HepG2 (cell line): ENCODE results near the gene SPRTN. TPM values are rescaled to one million over a fixed set of nuclear protein-coding genes. Genes with fewer than 3 reads are reported as not detected.
A peak's percentile ranks its signal among the peaks of the same experiment; 100 is the strongest.

Experiments used
- ATAC-seq: fragments of 200-7000 bp; cut with Tn5 transposase; 3 replicates; pipeline ENCODE4 v1.9.1; 2020; ENCODE audit warnings: mild to moderate bottlenecking, moderate library complexity
- BruUV-seq: library from RNA; stranded (reverse); fragments of 400-500 nt; replicated peaks from 2 replicates; lab custom pipeline; 2021; lab: Mats Ljungman, UMichigan
- CTCF ChIA-PET: fragments of 300-600 bp; formaldehyde crosslinking; extraction: SDS; loops from one replicate; lab custom pipeline; 2021; ENCODE audit warnings: low total read pairs, inconsistent platforms, low intra/inter-chr PET ratio; lab: Yijun Ruan, JAX
- POLR2A ChIA-PET: fragments of 350-600 bp; sonication (Branson Sonifier 250); formaldehyde crosslinking; loops from one replicate; lab custom pipeline; 2020; ENCODE audit warnings: antibody characterized with exemption, inconsistent platforms; lab: Yijun Ruan, JAX
- DNase-seq: peaks from one replicate; pipeline ENCODE4 v3.0.0-alpha.2; 2015; ENCODE audit warnings: low spot score
- FAIRE-seq: peaks from 3 replicates; lab custom pipeline; 2011; peaks lifted over from hg19 to GRCh38; lab: Jason Lieb, UNC
- H2AFZ ChIP-seq: one replicate; pipeline ENCODE4 v1.6.1; 2011; ENCODE audit warnings: low read length, inconsistent platforms
- H3K27ac ChIP-seq: fragments of 300-600 bp; 3 replicates; pipeline ENCODE4 v1.8.0; 2011; ENCODE audit warnings: mixed run types, mild to moderate bottlenecking, mixed read lengths, low read length, inconsistent platforms; ENCODE audit not compliant: insufficient read depth; ENCODE audit errors: extremely low read length
- H3K27me3 ChIP-seq, 2 experiments: fragments of 200-600 bp in 1 of 2; 2 replicates in 1 of 2; 3 replicates in 1 of 2; pipeline versions ENCODE4 v1.6.0 to v1.8.0; 2011; ENCODE audit warnings: low read length in 2 of 2, mild to moderate bottlenecking in 2 of 2, moderate library complexity in 2 of 2, inconsistent platforms in 1 of 2; ENCODE audit not compliant: insufficient read depth in 2 of 2, control insufficient read depth in 1 of 2
- H3K36me3 ChIP-seq, 2 experiments: fragments of 200-600 bp in 1 of 2; replicated peaks in 1 of 2; 2 replicates in 1 of 2; 3 replicates in 1 of 2; pipeline versions ENCODE4 v1.5.1 to v1.8.0; 2011; ENCODE audit warnings: low read length in 2 of 2, inconsistent platforms in 1 of 2; ENCODE audit not compliant: insufficient read depth in 2 of 2, control insufficient read depth in 1 of 2
- H3K4me1 ChIP-seq: 2 replicates; pipeline ENCODE4 v1.5.1; 2012; ENCODE audit warnings: low read length, inconsistent platforms; ENCODE audit not compliant: insufficient read depth
- H3K4me2 ChIP-seq: 2 replicates; pipeline ENCODE4 v1.6.0; 2011; ENCODE audit warnings: low read depth, low read length, inconsistent platforms
- H3K4me3 ChIP-seq, 3 experiments: fragments of 200-600 bp in 1 of 3; sonication (generic), shearing (Covaris generic) in 1 of 3; replicated peaks in 1 of 3; 2 replicates each; pipeline ENCODE4 v1.5.1; 2011 to 2016; ENCODE audit warnings: low read length in 3 of 3, inconsistent platforms in 2 of 3, low read depth in 2 of 3, mild to moderate bottlenecking in 2 of 3, control low read depth in 1 of 3, mixed read lengths in 1 of 3; ENCODE audit not compliant: insufficient read depth in 1 of 3
- H3K79me2 ChIP-seq: one replicate; pipeline ENCODE4 v1.6.1; 2011; ENCODE audit warnings: low read length, inconsistent platforms; ENCODE audit not compliant: insufficient read depth
- H3K9ac ChIP-seq: 2 replicates; pipeline ENCODE4 v1.6.0; 2011; ENCODE audit warnings: mild to moderate bottlenecking, low read depth, low read length, inconsistent platforms; ENCODE audit not compliant: insufficient read depth
- H3K9me3 ChIP-seq: 2 replicates; pipeline ENCODE4 v1.5.1; 2012; ENCODE audit warnings: mild to moderate bottlenecking, low read length
- H4K20me1 ChIP-seq: 2 replicates; pipeline ENCODE4 v1.6.0; 2011; ENCODE audit warnings: inconsistent platforms, mild to moderate bottlenecking, low read length, moderate library complexity; ENCODE audit not compliant: insufficient read depth
- AKAP8 ChIP-seq: sonication (generic); formaldehyde crosslinking; IDR thresholded peaks from 2 replicates; pipeline ENCODE4 v1.5.1; 2020; ENCODE audit warnings: mild to moderate bottlenecking, missing genetic modification reagents
- CAMTA2 ChIP-seq: sonication (generic); formaldehyde crosslinking; IDR thresholded peaks from 2 replicates; pipeline ENCODE4 v1.4.0; 2020; ENCODE audit warnings: mild to moderate bottlenecking, missing genetic modification reagents, borderline replicate concordance
- CEBPB ChIP-seq: IDR thresholded peaks from 2 replicates; pipeline ENCODE4 v1.6.1; 2011; ENCODE audit warnings: low read depth, low read length, improper control_type of control experiment, borderline replicate concordance
- GATA4 ChIP-seq: sonication (generic); IDR thresholded peaks from 2 replicates; pipeline ENCODE4 v1.6.1; 2016; ENCODE audit warnings: antibody characterized with exemption, low read depth, borderline replicate concordance
- HIC2 ChIP-seq: sonication (generic); formaldehyde crosslinking; IDR thresholded peaks from 2 replicates; pipeline ENCODE4 v1.9.0; 2022; ENCODE audit warnings: low read depth, missing genetic modification reagents
- KDM5A ChIP-seq: fragments of 200-600 bp; sonication (generic); IDR thresholded peaks from 2 replicates; pipeline ENCODE4 v1.7.0; 2018; ENCODE audit warnings: antibody characterized with exemption, mild to moderate bottlenecking, low read length, borderline replicate concordance
- MAFG ChIP-seq: sonication (generic); formaldehyde crosslinking; IDR thresholded peaks from 2 replicates; pipeline ENCODE4 v1.5.1; 2020; ENCODE audit warnings: mild to moderate bottlenecking, missing genetic modification reagents
- POLR2AphosphoS5 ChIP-seq: IDR thresholded peaks from 2 replicates; pipeline ENCODE4 v1.6.1; 2012; ENCODE audit warnings: low read depth, low read length
- POLR2G ChIP-seq: fragments of 200-400 bp; formaldehyde crosslinking; IDR thresholded peaks from 2 replicates; pipeline ENCODE4 v1.6.1; 2018; ENCODE audit warnings: mild to moderate bottlenecking, low read depth, low read length, moderate library complexity
- PREB ChIP-seq: sonication (generic); formaldehyde crosslinking; IDR thresholded peaks from 2 replicates; pipeline ENCODE4 v1.4.0; 2020; ENCODE audit warnings: missing genetic modification reagents
- RBM22 ChIP-seq: fragments of 200-400 bp; formaldehyde crosslinking; optimal IDR thresholded peaks from 2 replicates; pipeline ENCODE3; 2017; ENCODE audit warnings: mild to moderate bottlenecking, low read length, moderate library complexity
- SNAI1 ChIP-seq: sonication (generic); formaldehyde crosslinking; IDR thresholded peaks from 2 replicates; pipeline ENCODE4 v1.5.0; 2020; ENCODE audit warnings: mild to moderate bottlenecking, missing genetic modification reagents, borderline replicate concordance
- ZKSCAN8 ChIP-seq: IDR thresholded peaks from 2 replicates; pipeline ENCODE4 v1.6.1; 2016; ENCODE audit warnings: borderline replicate concordance, missing genetic modification reagents, missing compliant biosample characterization
- ZNF230 ChIP-seq: sonication (generic); formaldehyde crosslinking; IDR thresholded peaks from 2 replicates; pipeline ENCODE4 v1.4.0; 2020; ENCODE audit warnings: mild to moderate bottlenecking, missing genetic modification reagents
- ZNF891 ChIP-seq: sonication (generic); formaldehyde crosslinking; IDR thresholded peaks from 2 replicates; pipeline ENCODE4 v1.5.0; 2020; ENCODE audit warnings: mild to moderate bottlenecking, missing genetic modification reagents
- WGBS: methylation state at CpG from one replicate; pipeline ENCODE4 v1.1.6; 2017; ENCODE audit warnings: low lambda C conversion rate; 5-methylcytosine and 5-hydroxymethylcytosine counted together
- in situ Hi-C: cut with HindIII; loops from 2 replicates; pipeline ENCODE4 v1.10.0; 2017; ENCODE audit warnings: low pct_unique_long_range_greater_than_20kb; ENCODE audit not compliant: extremely low pct_ligation_motif_present
- intact Hi-C: fragments of 100-400 bp; cut with micrococcal nuclease; formaldehyde crosslinking; loops from one replicate; pipeline ENCODE4 v1.10.0; 2022; ENCODE audit not compliant: unreplicated experiment
- polyA plus RNA-seq, 8 experiments: library from polyadenylated mRNA; depleted of rRNA in 3 of 8; stranded (reverse) in 7 of 8; unstranded in 1 of 8; fragments of >200 nt; fragmentation: Illumina TruSeq in 4 of 8; extraction: Trizol in 4 of 8; gene quantifications; 2 replicates each; pipeline versions ENCODE4 v1.2.1 to v1.2.3, GENCODE V29; 2011 to 2016; ENCODE audit warnings: low read depth in 4 of 8, missing spikeins in 1 of 8, mixed read lengths in 1 of 8; ENCODE audit not compliant: insufficient read depth in 1 of 8
- total RNA-seq, 5 experiments: library from RNA; depleted of rRNA; stranded (reverse); fragments of >200 nt; fragmentation: Illumina TruSeq; extraction: Trizol; gene quantifications; 2 replicates each; pipeline ENCODE4 v1.2.3, GENCODE V29; 2016; ENCODE audit warnings: low read depth in 1 of 5

Gene SPRTN
- total and polyA plus RNA-seq, 2 of the 13 experiments (the other 11 are each of a cell fraction or from before 2014, with no cell fraction given) = 4.2 to 15.2 TPM

DNA sequence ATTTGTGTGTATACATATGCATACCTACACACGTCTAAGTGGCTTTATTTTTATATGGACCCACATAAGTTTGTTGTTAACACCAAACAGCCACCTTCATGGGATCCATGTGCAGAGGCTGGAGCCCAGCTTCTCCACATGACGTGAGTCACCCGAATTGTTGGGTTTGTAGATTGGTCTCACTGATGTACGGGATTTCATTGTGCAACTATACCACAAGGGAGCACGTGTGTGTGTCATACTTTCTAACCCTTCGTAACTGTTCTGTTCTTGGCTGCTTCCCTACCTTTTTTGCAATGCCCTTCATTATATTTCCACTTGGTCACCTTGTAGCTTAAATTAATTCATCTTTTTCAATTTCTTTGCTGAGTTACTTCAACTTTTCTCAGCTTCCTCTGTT is 21.0 kb downstream of the SPRTN start:
- DNase-seq (no peak), FAIRE-seq (no peak), ATAC-seq (no peak)
- ChIA-PET POLR2A (no interaction called here), CTCF (interaction anchor here (2.1 to 3.4 kb wide), 2 partner anchors 191 to 231 kb away, joined by 20 to 23 read pairs; no protein-coding TSS in a partner anchor)
- no TSS peak for BruUV-seq
- Histone ChIP-seq H3K27ac (no peak overlapping the region), H3K4me1 (peaks cover 7% of the 10 kb centered on the region; the same call in 1 of the 2 replicates), H4K20me1 (no peaks in the 10 kb centered on the region), H3K79me2 (no peaks in the 10 kb centered on the region), H3K4me2 (no peak overlapping the region), H3K9ac (no peak overlapping the region), H2AFZ (no peak overlapping the region), H3K9me3 (no peaks in the 10 kb centered on the region), H3K4me3 (no peak overlapping the region), H3K36me3 (peaks cover 0 to 8% of the 10 kb centered on the region in 2 experiments; a peak in 4 of 5 replicates), H3K27me3 (no peaks in the 10 kb centered on the region)
- in situ Hi-C loops (loop anchor here (5.0 kb wide), 1 partner anchor 243 kb away; no protein-coding TSS in a partner anchor), intact Hi-C loops (no loop called here)
- TF ChIP-seq POLR2AphosphoS5 (peak; percentile 19; the same call in 1 of the 2 replicates), POLR2G (peak; percentile 55), RBM22 (peak; percentile 96), CEBPB (peak; percentile 32; the same call in 1 of the 2 replicates), KDM5A (no peak), MAFG (CRISPR knock-in tag) (no peak)
- WGBS = 94% methylated on average over 6 of the region's 6 CpGs

- FAIRE-seq = no peak
- POLR2A ChIA-PET = no interaction called here
- H2AFZ ChIP-seq = no peak overlapping the region
- intact Hi-C loops = no loop called here
- in situ Hi-C loops = no loop called here
- H3K4me1 ChIP-seq = peaks cover 7% of the 10 kb centered on the region; the same call in 1 of the 2 replicates
- no peak for DNase-seq
- BruUV-seq = no TSS peak
- H3K79me2 ChIP-seq = no peaks in the 10 kb centered on the region
- peaks cover 1 to 37% of the 10 kb centered on the region in 2 experiments for H3K36me3 ChIP-seq
- H3K27ac ChIP-seq = no peak overlapping the region
- H4K20me1 ChIP-seq = no peaks in the 10 kb centered on the region
- no peak overlapping the region for H3K4me3 ChIP-seq
- H3K27me3 ChIP-seq = no peaks in the 10 kb centered on the region
- CTCF ChIA-PET = no interaction called here
- no peak for TF ChIP-seq AKAP8
- TF ChIP-seq GATA4 = no peak
- no peak for TF ChIP-seq SNAI1 (CRISPR knock-in tag)
- no peak for TF ChIP-seq ZKSCAN8 (CRISPR knock-in tag)
- no peak for TF ChIP-seq ZNF891
- no peak for TF ChIP-seq CAMTA2 (CRISPR knock-in tag)
- TF ChIP-seq HIC2 (CRISPR knock-in tag) = no peak
- TF ChIP-seq PREB (CRISPR knock-in tag) = no peak
- TF ChIP-seq ZNF230 = no peak
- no peak overlapping the region for H3K4me2 ChIP-seq
- H3K9me3 ChIP-seq = no peaks in the 10 kb centered on the region
- ATAC-seq = no peak
- no peak overlapping the region for H3K9ac ChIP-seq
- 95% methylated on average over 1 of the region's 1 CpG for WGBS
Measured at GRCh38 chr1:231362325-231362724, 24.2 kb downstream of the SPRTN start.
